Vein endothelial cell (primary cell): Measurements from ENCODE around the gene RAPGEF5. TPM values are rescaled to one million over a fixed set of nuclear protein-coding genes. Genes with fewer than 3 reads are reported as not detected.

Experiments
- small RNA-seq: library from RNA; depleted of rRNA; stranded (forward); fragments of <200 nt; gene quantifications from one replicate; pipeline ENCODE3, GENCODE V24; 2012
- total RNA-seq: library from RNA; depleted of rRNA; stranded (reverse); fragments of >200 nt; gene quantifications from 2 replicates; pipeline ENCODE4 v1.2.3, GENCODE V29; 2012

RAPGEF5 gene
- total RNA-seq, result 197 and 204 TPM in 2 replicates

GRCh38 chr7:22356701-22357310, at the start of gene RAPGEF5:
Gene RAPGEF5 (minus strand): TSS chr7:22357154. CDS start chr7:22357060, 94 bp downstream.

Small RNA genes within 50 kb of the gene (small RNA-seq; reads per million reads assigned to genes)
- gene RNA5SP227, result not detected

Other genes with a start within 250 kb of the RAPGEF5 start
- 37.2 and 44.8 TPM in 2 replicates for gene STEAP1B, start 143.0 kb upstream of the RAPGEF5 start, total RNA-seq